ENCODE data around the gene PLCB4. TPM values are rescaled to one million over a fixed set of nuclear protein-coding genes. Genes with fewer than 3 reads are reported as not detected.

Gene PLCB4
- polyA plus RNA-seq, 3 donors = not detected

GRCh38 chr20:9179193-9179802 lies 110.4 kb downstream of the PLCB4 start:
- intact Hi-C loops (cut with micrococcal nuclease) = no loop called here
- H3K36me3 ChIP-seq (replicated peaks in 1 of 2; ENCODE audit: control insufficient read depth in 1 of 2, insufficient read depth in 2 of 2, low read length in 2 of 2) = no peaks in the 10 kb centered on the region
- Mint-ChIP-seq H3K4me1 (no peaks in the 10 kb centered on the region), H3K27me3 (ENCODE audit: low read depth in 3 of 3) (no peaks in the 10 kb centered on the region), H3K4me3 (no peak overlapping the region), H3K27ac (no peak overlapping the region), H3K36me3 (no peaks in the 10 kb centered on the region), H3K9me3 (peaks cover 0 to 3% (median 0%) of the 10 kb centered on the region in 7 donors)
- TF ChIP-seq, protein P1, sequence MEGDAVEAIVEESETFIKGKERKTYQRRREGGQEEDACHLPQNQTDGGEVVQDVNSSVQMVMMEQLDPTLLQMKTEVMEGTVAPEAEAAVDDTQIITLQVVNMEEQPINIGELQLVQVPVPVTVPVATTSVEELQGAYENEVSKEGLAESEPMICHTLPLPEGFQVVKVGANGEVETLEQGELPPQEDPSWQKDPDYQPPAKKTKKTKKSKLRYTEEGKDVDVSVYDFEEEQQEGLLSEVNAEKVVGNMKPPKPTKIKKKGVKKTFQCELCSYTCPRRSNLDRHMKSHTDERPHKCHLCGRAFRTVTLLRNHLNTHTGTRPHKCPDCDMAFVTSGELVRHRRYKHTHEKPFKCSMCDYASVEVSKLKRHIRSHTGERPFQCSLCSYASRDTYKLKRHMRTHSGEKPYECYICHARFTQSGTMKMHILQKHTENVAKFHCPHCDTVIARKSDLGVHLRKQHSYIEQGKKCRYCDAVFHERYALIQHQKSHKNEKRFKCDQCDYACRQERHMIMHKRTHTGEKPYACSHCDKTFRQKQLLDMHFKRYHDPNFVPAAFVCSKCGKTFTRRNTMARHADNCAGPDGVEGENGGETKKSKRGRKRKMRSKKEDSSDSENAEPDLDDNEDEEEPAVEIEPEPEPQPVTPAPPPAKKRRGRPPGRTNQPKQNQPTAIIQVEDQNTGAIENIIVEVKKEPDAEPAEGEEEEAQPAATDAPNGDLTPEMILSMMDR (IDR thresholded peaks at IDR 0.05) = no peak
- H3K4me3 ChIP-seq (replicated peaks in 1 of 3; ENCODE audit: low read depth in 2 of 3, low read length in 3 of 3) = no peak overlapping the region
- no peak for DNase-seq
- WGBS (ENCODE audit: insufficient coverage) = 100% methylated on average over 1 of the region's 1 CpG
- no peaks in the 10 kb centered on the region for H3K79me2 ChIP-seq (ENCODE audit: insufficient read depth, low read length)
- H3K4me2 ChIP-seq (replicated peaks; ENCODE audit: extremely low read depth, low read length, poor library complexity, severe bottlenecking) = no peak overlapping the region
- no peaks in the 10 kb centered on the region for H3K27me3 ChIP-seq (ENCODE audit: control insufficient read depth in 2 of 2, insufficient read depth in 2 of 2, low read length in 2 of 2)
- no peak overlapping the region for H3K27ac ChIP-seq (ENCODE audit: low read depth in 1 of 2, low read length in 2 of 2)
- H3K4me1 ChIP-seq (ENCODE audit: control insufficient read depth in 1 of 2, insufficient read depth in 2 of 2, low read length in 2 of 2) = no peaks in the 10 kb centered on the region
- no peaks in the 10 kb centered on the region for H4K20me1 ChIP-seq (ENCODE audit: insufficient read depth, low read length)
- H3K9ac ChIP-seq (ENCODE audit: insufficient read depth, low read length, poor library complexity, severe bottlenecking) = no peak overlapping the region
- no peaks in the 10 kb centered on the region for H3K9me3 ChIP-seq (replicated peaks in 1 of 2; ENCODE audit: control insufficient read depth in 1 of 2, insufficient read depth in 1 of 2, low read length in 2 of 2)
- H2AFZ ChIP-seq (ENCODE audit: insufficient read depth, low read depth, low read length, poor library complexity, severe bottlenecking) = no peak overlapping the region

DNA sequence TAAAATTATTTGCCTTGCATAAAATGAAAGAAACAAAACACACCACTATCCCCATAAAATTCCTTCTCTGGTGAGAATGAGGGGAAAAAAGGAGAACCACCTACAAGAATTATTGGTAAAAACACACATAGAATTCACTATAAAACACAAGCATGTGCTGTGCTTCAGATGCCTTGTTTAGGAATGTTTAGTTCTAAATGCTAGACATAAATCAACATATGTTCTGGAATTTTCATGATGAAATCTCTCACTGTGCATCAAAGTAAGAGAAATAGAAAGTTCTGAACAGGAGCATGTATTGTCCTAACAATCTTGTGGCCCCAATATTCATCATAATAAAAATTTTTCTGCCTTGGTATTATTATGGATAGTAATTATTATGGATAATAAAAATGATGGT lies 111.0 kb downstream of the PLCB4 start:
- Histone ChIP-seq H3K27ac (ENCODE audit: low read depth in 1 of 2, low read length in 2 of 2) (no peak overlapping the region), H3K9me3 (replicated peaks in 1 of 2; ENCODE audit: control insufficient read depth in 1 of 2, insufficient read depth in 1 of 2, low read length in 2 of 2) (no peaks in the 10 kb centered on the region), H3K4me3 (replicated peaks in 1 of 3; ENCODE audit: low read depth in 2 of 3, low read length in 3 of 3) (no peak overlapping the region), H3K4me1 (ENCODE audit: control insufficient read depth in 1 of 2, insufficient read depth in 2 of 2, low read length in 2 of 2) (no peaks in the 10 kb centered on the region), H3K36me3 (replicated peaks in 1 of 2; ENCODE audit: control insufficient read depth in 1 of 2, insufficient read depth in 2 of 2, low read length in 2 of 2) (no peaks in the 10 kb centered on the region), H3K4me2 (replicated peaks; ENCODE audit: extremely low read depth, low read length, poor library complexity, severe bottlenecking) (no peak overlapping the region), H4K20me1 (ENCODE audit: insufficient read depth, low read length) (no peaks in the 10 kb centered on the region), H3K9ac (ENCODE audit: insufficient read depth, low read length, poor library complexity, severe bottlenecking) (no peak overlapping the region), H2AFZ (ENCODE audit: insufficient read depth, low read depth, low read length, poor library complexity, severe bottlenecking) (no peak overlapping the region), H3K79me2 (ENCODE audit: insufficient read depth, low read length) (no peaks in the 10 kb centered on the region), H3K27me3 (ENCODE audit: control insufficient read depth in 2 of 2, insufficient read depth in 2 of 2, low read length in 2 of 2) (no peaks in the 10 kb centered on the region)
- intact Hi-C loops (cut with micrococcal nuclease) = no loop called here
- TF ChIP-seq, protein P1 (IDR thresholded peaks at IDR 0.05) = no peak
- no peaks in the 10 kb centered on the region for H3K36me3 Mint-ChIP-seq
- DNase-seq = no peak
- no peak overlapping the region for H3K27ac Mint-ChIP-seq
- H3K9me3 Mint-ChIP-seq = peaks cover 0 to 3% (median 0%) of the 10 kb centered on the region in 7 donors
- no peak overlapping the region for H3K4me3 Mint-ChIP-seq
- H3K4me1 Mint-ChIP-seq = no peaks in the 10 kb centered on the region
- no peaks in the 10 kb centered on the region for H3K27me3 Mint-ChIP-seq (ENCODE audit: low read depth in 3 of 3)

Measured in CD14-positive monocyte (primary cell).